GM18505 (cell line): ENCODE data around the gene UBXN1.

Source experiments
- ATAC-seq: cut with Tn5 transposase; IDR thresholded peaks from one replicate; pipeline ENCODE4 v1.9.1; 2021; ENCODE audit not compliant: unreplicated experiment
- POLR2A ChIP-seq: IDR thresholded peaks from 4 replicates; pipeline ENCODE4 v1.6.1; 2011; ENCODE audit warnings: borderline replicate concordance; ENCODE audit not compliant: insufficient read depth, insufficient read length; ENCODE audit errors: extremely low read depth

UBXN1 gene

GRCh38 chr11:62678770-62679696, at the start of gene UBXN1:
UBXN1 (minus strand) TSS chr11:62679073; CDS start chr11:62678923, 150 bp downstream.
- ATAC-seq, result peak; percentile 59
- TF ChIP-seq POLR2A, result peak; percentile 88

GRCh38 chr11:62728171-62728988, 49.5 kb upstream of the UBXN1 start, which contains the start of gene TTC9C:
TTC9C (plus strand) TSS chr11:62728486; CDS start chr11:62728849, 363 bp downstream.
- ATAC-seq, result peak; percentile 25
- peak; percentile 79 for TF ChIP-seq POLR2A

- peak; percentile 44 for ATAC-seq
- TF ChIP-seq POLR2A, result no peak
These were observed 48.9 kb upstream of the UBXN1 start for GRCh38 chr11:62727872-62728170.

DNA sequence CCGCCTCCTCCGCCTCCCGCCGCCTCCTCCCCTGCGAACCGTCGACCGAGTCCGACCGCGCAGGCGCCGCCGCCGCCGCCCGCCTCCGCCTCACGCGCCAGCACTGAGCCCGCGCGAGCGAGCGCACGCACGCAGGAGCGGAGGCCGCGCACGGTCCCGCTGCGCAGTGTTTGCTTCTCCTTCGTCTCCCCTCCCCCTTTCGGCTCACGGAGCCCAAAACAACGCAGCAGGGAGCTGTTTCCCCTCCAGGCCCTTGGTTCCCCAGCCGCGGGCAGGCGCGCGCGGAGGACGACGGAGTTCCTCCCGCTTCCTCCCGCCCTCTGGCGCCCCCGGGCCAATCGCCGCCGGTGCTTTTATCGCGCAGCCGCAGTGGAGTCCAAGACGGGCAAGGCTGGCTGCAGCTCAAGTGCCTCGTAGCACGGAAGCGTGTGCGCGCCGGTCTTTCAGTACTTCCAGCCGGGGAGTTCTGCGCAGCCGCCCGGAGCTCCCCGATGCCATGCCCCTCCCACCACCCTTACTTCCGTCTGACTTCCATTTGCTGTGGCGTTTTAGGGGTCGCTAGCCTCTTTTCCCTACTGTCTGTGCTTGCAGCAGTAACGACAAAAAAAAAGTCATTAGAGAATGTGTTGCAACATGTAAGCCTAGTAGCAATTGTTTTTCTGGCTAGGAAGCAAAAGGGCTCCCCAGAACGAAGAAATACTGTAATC, 48.4 kb upstream of the UBXN1 start, which contains the start of gene HNRNPUL2:
HNRNPUL2 (minus strand) TSS at position 293 of the 707 bp plus-strand sequence. CDS start 301 bp downstream, outside the sequence.
- TF ChIP-seq POLR2A, result peak; percentile 98
- peak; percentile 61 for ATAC-seq

GRCh38 chr11:62726915-62727164, 48.0 kb upstream of the UBXN1 start:
- TF ChIP-seq POLR2A, result no peak
- no peak for ATAC-seq

DNA sequence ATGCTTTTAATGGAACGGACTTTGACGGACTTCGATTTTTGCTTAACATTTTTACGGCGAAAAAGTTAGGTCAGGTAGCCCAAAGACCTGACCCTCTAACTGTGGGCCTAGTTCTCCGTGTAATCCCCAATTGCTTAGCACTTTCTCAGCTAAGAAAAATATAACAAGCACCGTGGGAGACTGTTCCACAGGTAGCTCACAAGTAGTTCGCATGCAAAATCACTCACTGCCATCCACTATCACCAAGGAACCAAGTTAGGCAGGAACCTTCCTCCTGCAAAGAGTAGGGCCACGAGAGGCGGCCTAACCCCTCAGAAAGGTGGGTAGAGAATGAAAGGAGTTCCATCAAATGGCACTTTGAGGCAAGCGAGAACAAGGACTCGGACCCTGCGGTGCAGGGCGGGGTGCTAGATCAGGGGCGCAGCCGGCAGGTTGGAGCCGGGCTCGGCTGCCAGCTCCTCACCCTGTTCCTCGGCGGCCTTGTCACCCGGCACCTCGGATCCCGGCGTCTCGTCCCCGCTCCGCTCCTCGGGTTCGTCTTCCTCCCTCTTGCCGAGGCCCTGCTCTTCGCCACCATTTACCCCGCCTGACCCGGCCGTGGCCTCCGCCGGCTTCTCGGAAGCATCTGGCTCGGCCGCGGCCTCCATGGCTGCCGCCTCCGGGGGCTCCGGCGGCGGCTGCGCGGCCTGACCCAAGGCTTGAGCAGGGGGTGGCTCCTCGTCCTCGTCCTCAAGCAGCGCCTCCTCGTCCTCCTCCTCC, 47.5 kb upstream of the UBXN1 start:
- ATAC-seq, result peak; percentile 1
- TF ChIP-seq POLR2A, result no peak

GRCh38 chr11:62725646-62726045, 46.8 kb upstream of the UBXN1 start:
- no peak for ATAC-seq
- no peak for TF ChIP-seq POLR2A

DNA sequence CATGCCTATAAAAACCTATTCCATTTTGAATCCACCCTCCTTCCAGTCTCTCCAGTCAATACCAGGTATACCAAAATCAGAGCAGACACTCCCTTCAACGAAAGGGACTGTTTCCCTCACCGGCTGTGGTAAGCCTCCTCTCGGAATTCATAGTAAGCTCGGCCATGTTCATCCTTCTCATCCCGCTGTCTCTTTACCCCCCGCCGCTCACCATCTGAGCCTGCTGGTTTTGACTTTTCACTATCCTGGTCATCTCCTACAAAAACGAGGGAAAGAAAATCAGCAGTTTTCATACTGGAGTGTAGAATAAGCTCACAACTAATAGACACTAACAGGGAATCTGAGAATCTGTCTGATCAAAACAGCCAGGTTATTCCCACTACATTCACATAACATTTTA, 45.3 kb upstream of the UBXN1 start:
- no peak for TF ChIP-seq POLR2A
- no peak for ATAC-seq

GRCh38 chr11:62721994-62722393, 43.1 kb upstream of the UBXN1 start:
- no peak for ATAC-seq

GRCh38 chr11:62719302-62719978, 40.6 kb upstream of the UBXN1 start:
- TF ChIP-seq POLR2A, result no peak
- no peak for ATAC-seq

More at GRCh38 chr11:62721994-62722393, 43.1 kb upstream of the UBXN1 start:
- no peak for TF ChIP-seq POLR2A

- no peak for TF ChIP-seq POLR2A
- no peak for ATAC-seq
These were observed 37.9 kb upstream of the UBXN1 start for GRCh38 chr11:62716816-62717215.

DNA sequence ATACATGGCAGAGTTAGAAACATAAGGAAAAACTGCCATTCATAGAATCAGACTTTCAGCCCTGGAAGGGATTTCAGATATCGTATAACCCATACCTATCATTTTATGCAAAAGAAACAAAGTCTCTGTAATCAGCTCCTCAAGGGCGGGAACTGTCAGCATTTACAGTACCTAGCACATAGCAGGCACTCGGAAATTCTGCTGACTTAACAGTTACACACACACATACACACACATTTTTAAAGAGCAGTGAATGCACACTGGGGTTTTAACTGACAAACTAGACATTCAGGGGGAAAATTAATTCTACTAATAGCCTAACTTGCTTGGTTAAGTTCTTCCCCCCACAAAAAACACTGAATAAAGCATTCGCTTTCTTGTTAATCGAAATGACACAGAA, 37.3 kb upstream of the UBXN1 start:
- TF ChIP-seq POLR2A, result no peak
- no peak for ATAC-seq
